ENCODE measurements around the gene CTIF.

The CTIF gene

GRCh38 chr18:48719388-48719787 is 180.6 kb downstream of the CTIF start:
- TF ChIP-seq CTCF (IDR thresholded peaks at IDR 0.05): no peak
- no peak for TF ChIP-seq ZFX (IDR thresholded peaks at IDR 0.05; ENCODE audit: borderline replicate concordance)
- H3K27ac ChIP-seq: no peak overlapping the region

- TF ChIP-seq CTCF (IDR thresholded peaks at IDR 0.05): no peak
- H3K27ac ChIP-seq: no peak overlapping the region
Measured at GRCh38 chr18:48719974-48720654, 181.3 kb downstream of the CTIF start.

GRCh38 chr18:48720655-48721025 is 181.8 kb downstream of the CTIF start:
- H3K27ac ChIP-seq: no peak overlapping the region
- TF ChIP-seq ZFX (IDR thresholded peaks at IDR 0.05; ENCODE audit: borderline replicate concordance) (no peak), CTCF (IDR thresholded peaks at IDR 0.05) (no peak)

GRCh38 chr18:48721312-48721711 is 182.5 kb downstream of the CTIF start:
- no peak overlapping the region for H3K27ac ChIP-seq
- no peak for TF ChIP-seq CTCF (IDR thresholded peaks at IDR 0.05)

DNA sequence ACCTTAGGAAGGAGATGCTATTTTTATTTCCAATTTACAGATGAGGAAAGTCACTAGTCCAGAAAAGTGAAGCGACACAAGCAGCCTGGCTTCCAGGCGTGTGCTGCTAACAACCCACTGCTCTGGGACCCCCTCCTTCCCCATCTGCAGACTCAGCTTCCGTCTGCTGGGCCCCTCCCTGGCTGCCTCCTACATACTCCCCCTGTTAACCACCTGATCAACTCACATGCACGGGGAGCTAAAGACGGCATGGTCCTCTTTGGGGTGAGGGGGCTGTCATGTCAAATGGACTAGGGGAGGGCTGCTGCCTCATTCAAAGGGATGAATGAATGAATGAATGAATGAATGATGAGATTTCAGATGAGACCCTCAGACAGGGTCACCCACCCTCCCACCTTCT is 184.2 kb downstream of the CTIF start:
- TF ChIP-seq CTCF (IDR thresholded peaks at IDR 0.05): no peak
- TF ChIP-seq ZFX (IDR thresholded peaks at IDR 0.05; ENCODE audit: borderline replicate concordance): no peak
- H3K27ac ChIP-seq: no peak overlapping the region

DNA sequence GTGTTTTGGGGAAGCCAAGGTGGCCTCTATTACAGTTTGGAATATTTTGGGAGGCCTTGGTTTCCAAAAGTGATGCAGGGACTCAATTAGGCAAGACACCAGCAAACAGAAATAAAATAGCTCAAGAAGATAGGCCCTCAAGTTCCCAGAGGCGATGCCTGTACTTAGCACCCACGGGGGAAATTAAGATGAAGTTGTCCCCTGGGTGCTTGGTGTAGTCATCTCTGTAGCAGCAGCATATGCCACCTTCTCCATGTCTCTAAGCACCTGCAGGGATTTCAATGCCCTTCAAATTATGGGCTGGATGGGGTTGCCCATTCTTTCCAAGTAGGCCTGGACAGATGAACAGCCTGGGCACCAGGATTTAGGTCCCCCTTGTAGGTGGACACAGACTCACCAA is 185.0 kb downstream of the CTIF start:
- no peak overlapping the region for H3K27ac ChIP-seq
- TF ChIP-seq CTCF (IDR thresholded peaks at IDR 0.05) (no peak), ZFX (IDR thresholded peaks at IDR 0.05; ENCODE audit: borderline replicate concordance) (no peak)

DNA sequence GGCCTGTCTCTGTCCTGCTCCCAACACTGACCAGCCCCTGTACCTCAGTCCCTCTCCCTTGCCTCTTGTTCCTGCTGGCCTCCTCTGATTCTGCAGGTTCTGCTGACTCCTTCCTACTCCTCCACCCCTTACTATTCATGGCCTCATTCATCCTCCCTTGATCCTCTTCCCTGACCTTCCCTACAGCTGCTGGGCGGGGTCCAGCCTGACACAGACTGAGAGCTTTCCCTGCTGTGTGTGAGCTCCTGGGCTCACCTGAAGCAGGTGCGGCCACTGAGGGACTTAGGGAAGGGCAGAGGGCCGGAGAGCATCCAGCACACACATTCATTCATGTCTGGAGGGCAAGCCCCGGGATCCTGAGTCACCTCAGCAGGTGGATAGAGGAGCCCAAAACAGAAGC is 185.6 kb downstream of the CTIF start:
- TF ChIP-seq ZFX (IDR thresholded peaks at IDR 0.05; ENCODE audit: borderline replicate concordance) (no peak), CTCF (IDR thresholded peaks at IDR 0.05) (no peak)
- H3K27ac ChIP-seq: no peak overlapping the region

All from 22Rv1 (cell line).